ENCODE data around the gene METTL4.
"Not testable (repeated sequence)": the region's sequence is repeated elsewhere in the genome, so short reads cannot be mapped to it uniquely, and the experiment has no call there.

Gene METTL4

GRCh38 chr18:2529154-2529553, 42.2 kb downstream of the METTL4 start:
- DNase-seq (ENCODE audit: extremely low spot score, insufficient read length, low read depth) (no peak), FAIRE-seq (no peak)

- DNase-seq (ENCODE audit: extremely low spot score, insufficient read length, low read depth) (no peak), FAIRE-seq (no peak)
These were observed 45.0 kb downstream of the METTL4 start for GRCh38 chr18:2526329-2526728.

- not testable (repeated sequence) for FAIRE-seq; DNase-seq (ENCODE audit: extremely low spot score, insufficient read length, low read depth)
These were observed 46.5 kb downstream of the METTL4 start for GRCh38 chr18:2524794-2525198.

- no peak for DNase-seq (ENCODE audit: extremely low spot score, insufficient read length, low read depth)
- FAIRE-seq = no peak
These were observed 49.2 kb downstream of the METTL4 start for GRCh38 chr18:2522112-2522511.

- FAIRE-seq (no peak), DNase-seq (ENCODE audit: extremely low spot score, insufficient read length, low read depth) (no peak)
These were observed 52.8 kb downstream of the METTL4 start for GRCh38 chr18:2518473-2518872.

- no peak for FAIRE-seq
- DNase-seq (ENCODE audit: extremely low spot score, insufficient read length, low read depth) = no peak
These were observed 55.2 kb downstream of the METTL4 start for GRCh38 chr18:2515908-2516625.

- DNase-seq (ENCODE audit: extremely low spot score, insufficient read length, low read depth) (no peak), FAIRE-seq (no peak)
These were observed 56.0 kb downstream of the METTL4 start for GRCh38 chr18:2515171-2515787.

GRCh38 chr18:2513616-2514015, 57.7 kb downstream of the METTL4 start:
- no peak for DNase-seq (ENCODE audit: extremely low spot score, insufficient read length, low read depth)
- FAIRE-seq = no peak

- no peak for DNase-seq (ENCODE audit: extremely low spot score, insufficient read length, low read depth)
- no peak for FAIRE-seq
These were observed 59.2 kb downstream of the METTL4 start for GRCh38 chr18:2512059-2512458.

GRCh38 chr18:2511451-2511850, 59.9 kb downstream of the METTL4 start:
- DNase-seq (ENCODE audit: extremely low spot score, insufficient read length, low read depth) = no peak
- no peak for FAIRE-seq

- no peak for FAIRE-seq
- DNase-seq (ENCODE audit: extremely low spot score, insufficient read length, low read depth) = no peak
These were observed 60.9 kb downstream of the METTL4 start for GRCh38 chr18:2510416-2510815.

- peak; percentile 26 for FAIRE-seq
- no peak for DNase-seq (ENCODE audit: extremely low spot score, insufficient read length, low read depth)
These were observed 62.6 kb downstream of the METTL4 start for GRCh38 chr18:2508678-2509077.

- FAIRE-seq (no peak), DNase-seq (ENCODE audit: extremely low spot score, insufficient read length, low read depth) (no peak)
These were observed 63.1 kb downstream of the METTL4 start for GRCh38 chr18:2508155-2508554.

- DNase-seq (ENCODE audit: extremely low spot score, insufficient read length, low read depth) (no peak), FAIRE-seq (no peak)
These were observed 66.7 kb downstream of the METTL4 start for GRCh38 chr18:2504642-2505041.

- DNase-seq (ENCODE audit: extremely low spot score, insufficient read length, low read depth) (no peak), FAIRE-seq (no peak)
These were observed 68.4 kb downstream of the METTL4 start for GRCh38 chr18:2502880-2503279.

- FAIRE-seq = no peak
These were observed 68.9 kb downstream of the METTL4 start for GRCh38 chr18:2502394-2502793.

GRCh38 chr18:2497797-2498196, 73.5 kb downstream of the METTL4 start:
- no peak for FAIRE-seq
- no peak for DNase-seq (ENCODE audit: extremely low spot score, insufficient read length, low read depth)

More at GRCh38 chr18:2502394-2502793, 68.9 kb downstream of the METTL4 start:
- DNase-seq (ENCODE audit: extremely low spot score, insufficient read length, low read depth) = no peak

GRCh38 chr18:2495381-2495780, 75.9 kb downstream of the METTL4 start:
- FAIRE-seq (no peak), DNase-seq (ENCODE audit: extremely low spot score, insufficient read length, low read depth) (no peak)

GRCh38 chr18:2494921-2495320, 76.4 kb downstream of the METTL4 start:
- DNase-seq (ENCODE audit: extremely low spot score, insufficient read length, low read depth) (no peak), FAIRE-seq (no peak)

All from GM18507 (cell line).